Lower leg skin (tissue), 4 donors: Measurements from ENCODE around the gene HEMK1. TPM values are rescaled to one million over a fixed set of nuclear protein-coding genes. Genes with fewer than 3 reads are reported as not detected.

Experiments
- DNase-seq, 2 donors: peaks; one replicate each; pipeline ENCODE4 v3.0.0-alpha.2; 2019; ENCODE audit warnings: low spot score in 2 of 2
- H3K4me3 ChIP-seq: fragments of 200-600 bp; sonication (generic); 2 replicates; pipeline ENCODE4 v1.5.1; 2017; ENCODE audit warnings: mild to moderate bottlenecking, low read depth; ENCODE audit not compliant: poor library complexity, severe bottlenecking
- POLR2A ChIP-seq, 2 donors: fragments of 450-650 bp; IDR thresholded peaks; one replicate each; pipeline ENCODE4 v1.6.1; 2016 to 2017; ENCODE audit warnings: antibody characterized with exemption in 2 of 2, mild to moderate bottlenecking in 1 of 2, moderate library complexity in 1 of 2
- WGBS, 2 donors: methylation state at CpG; one replicate each; pipeline ENCODE4 v1.1.5; 2018; 5-methylcytosine and 5-hydroxymethylcytosine counted together
- intact Hi-C: fragments of 100-400 bp; cut with DNase I; formaldehyde crosslinking; loops from one replicate; pipeline ENCODE4 v1.15.0; 2023; ENCODE audit warnings: low total_unique reads
- total RNA-seq, 4 donors: library from RNA; depleted of rRNA; stranded (reverse); fragments of >200 nt; gene quantifications; one replicate each; pipeline ENCODE4 v1.1.0, GENCODE V29; 2016
- TF ChIP-seq, protein P1 (sequence below), 3 donors: fragments of 450-650 bp; IDR thresholded peaks; one replicate each; pipeline ENCODE4 v1.5.1; 2016; ENCODE audit warnings: antibody characterized with exemption in 3 of 3, mild to moderate bottlenecking in 3 of 3, moderate library complexity in 2 of 3

Gene HEMK1
- total RNA-seq, 4 donors from 2014 or later, result 2.9 to 8.1 (median 4.8) TPM

DNA sequence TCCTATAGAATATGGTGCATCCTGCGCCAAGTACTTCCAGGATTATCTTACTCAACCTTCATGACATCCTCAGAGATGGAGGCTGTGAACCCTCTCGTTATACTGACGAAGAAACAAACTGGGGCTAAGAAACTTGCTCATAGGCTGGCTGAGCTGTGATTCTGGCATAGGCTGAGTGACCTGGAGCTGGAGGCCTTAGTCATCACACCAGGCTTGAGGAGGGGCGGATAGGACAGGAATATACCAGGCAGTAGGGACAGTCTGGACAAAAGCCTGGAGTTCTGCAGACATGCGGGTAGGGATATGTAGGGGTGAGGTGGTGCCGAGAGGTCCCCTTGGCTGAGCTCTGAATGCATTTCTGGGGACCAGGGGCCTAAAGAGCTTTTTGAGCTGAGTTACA lies 18.1 kb downstream of the HEMK1 start:
- DNase-seq, result no peak
- 70 to 79% methylated on average over 6 of the region's 6 CpGs for WGBS, 2 donors
- H3K4me3 ChIP-seq, result no peak overlapping the region
- intact Hi-C loops, result no loop called here
- TF ChIP-seq, protein P1, sequence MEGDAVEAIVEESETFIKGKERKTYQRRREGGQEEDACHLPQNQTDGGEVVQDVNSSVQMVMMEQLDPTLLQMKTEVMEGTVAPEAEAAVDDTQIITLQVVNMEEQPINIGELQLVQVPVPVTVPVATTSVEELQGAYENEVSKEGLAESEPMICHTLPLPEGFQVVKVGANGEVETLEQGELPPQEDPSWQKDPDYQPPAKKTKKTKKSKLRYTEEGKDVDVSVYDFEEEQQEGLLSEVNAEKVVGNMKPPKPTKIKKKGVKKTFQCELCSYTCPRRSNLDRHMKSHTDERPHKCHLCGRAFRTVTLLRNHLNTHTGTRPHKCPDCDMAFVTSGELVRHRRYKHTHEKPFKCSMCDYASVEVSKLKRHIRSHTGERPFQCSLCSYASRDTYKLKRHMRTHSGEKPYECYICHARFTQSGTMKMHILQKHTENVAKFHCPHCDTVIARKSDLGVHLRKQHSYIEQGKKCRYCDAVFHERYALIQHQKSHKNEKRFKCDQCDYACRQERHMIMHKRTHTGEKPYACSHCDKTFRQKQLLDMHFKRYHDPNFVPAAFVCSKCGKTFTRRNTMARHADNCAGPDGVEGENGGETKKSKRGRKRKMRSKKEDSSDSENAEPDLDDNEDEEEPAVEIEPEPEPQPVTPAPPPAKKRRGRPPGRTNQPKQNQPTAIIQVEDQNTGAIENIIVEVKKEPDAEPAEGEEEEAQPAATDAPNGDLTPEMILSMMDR (IDR thresholded peaks at IDR 0.05), result no peak
- no peak for TF ChIP-seq POLR2A (IDR thresholded peaks at IDR 0.05)

DNA sequence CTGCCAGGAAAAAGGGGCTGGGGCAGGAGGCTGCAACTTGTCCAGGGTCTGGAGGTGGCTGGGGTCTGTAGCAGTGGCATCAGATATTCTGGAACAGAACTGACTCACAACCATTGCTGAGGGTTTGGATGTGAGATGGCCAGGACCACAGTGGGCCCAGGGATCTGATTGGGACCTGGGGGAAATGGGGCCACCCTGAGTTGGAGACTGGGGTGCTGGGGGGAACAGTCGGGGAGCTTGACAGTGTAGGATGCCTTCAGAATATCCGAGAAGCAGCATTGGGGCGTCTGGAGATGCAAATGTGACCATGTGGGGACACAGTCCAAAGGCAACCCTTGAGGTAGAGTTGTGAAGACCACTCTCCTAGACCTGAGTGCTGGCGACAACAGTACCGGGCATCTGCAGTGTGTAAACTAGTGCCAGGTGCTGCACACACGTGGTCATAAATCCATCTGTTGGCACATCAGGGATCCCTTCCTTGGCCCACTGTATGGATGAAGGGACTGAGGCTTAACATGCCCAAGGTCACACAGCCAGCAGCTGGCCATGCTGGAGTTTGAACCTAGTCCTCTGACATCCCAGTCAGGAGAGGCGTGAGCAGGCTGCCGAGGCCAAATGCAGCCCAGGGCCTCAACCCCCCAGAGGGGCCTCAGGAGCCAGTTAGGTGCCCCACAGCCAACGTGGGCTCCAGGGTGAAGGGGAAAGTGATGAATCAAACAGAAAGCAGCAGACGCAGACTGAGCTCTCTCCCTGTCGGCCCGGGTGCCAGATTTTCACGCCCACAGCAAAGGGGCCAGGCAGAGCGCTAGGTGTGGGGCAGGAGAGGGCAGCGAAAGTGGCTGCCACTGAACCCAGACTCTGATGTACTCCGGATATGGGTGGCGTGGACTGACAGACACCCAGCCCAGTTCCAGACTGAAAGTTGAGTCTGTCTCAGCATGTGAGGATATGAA lies 18.8 kb downstream of the HEMK1 start:
- DNase-seq, result no peak
- H3K4me3 ChIP-seq, result no peak overlapping the region
- intact Hi-C loops, result no loop called here
- TF ChIP-seq, protein P1 (IDR thresholded peaks at IDR 0.05), result no peak
- no peak for TF ChIP-seq POLR2A (IDR thresholded peaks at IDR 0.05)
- 42 to 49% methylated on average over 17 of the region's 17 CpGs for WGBS, 2 donors

DNA sequence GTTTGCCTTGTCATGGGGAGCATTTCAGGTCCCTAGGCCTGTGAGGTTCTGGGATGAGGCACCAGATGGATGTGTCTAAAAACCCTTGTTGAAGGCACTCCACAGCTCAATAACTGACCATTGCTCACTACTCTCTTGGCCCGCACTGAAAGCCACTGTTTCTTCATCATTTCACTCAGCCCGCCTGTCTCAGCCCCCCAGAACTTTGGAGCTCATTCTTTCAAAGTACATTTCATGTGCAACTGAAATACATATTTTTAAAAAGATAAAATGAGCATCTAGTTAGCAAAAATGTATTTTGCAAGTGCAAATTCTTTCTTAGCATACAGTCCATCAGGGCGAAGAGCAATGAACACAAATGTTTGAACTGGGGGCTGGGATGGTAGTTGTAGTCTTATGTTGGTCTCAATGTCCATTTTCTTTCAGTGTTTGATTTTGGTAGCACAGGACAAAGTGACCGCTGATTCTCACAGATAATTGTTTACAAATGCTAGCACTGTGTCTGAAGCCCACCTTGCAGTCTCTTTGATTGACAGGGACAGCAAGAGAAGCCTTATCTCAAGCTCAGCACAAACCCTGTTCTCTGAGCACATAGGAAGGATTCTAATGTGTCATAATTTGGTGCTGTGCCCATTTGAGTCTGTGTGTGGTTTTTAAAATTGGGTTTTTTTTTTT lies 19.6 kb downstream of the HEMK1 start:
- no peak for DNase-seq
- 89 to 91% methylated on average over 4 of the region's 4 CpGs for WGBS, 2 donors
- H3K4me3 ChIP-seq, result no peak overlapping the region
- intact Hi-C loops, result no loop called here
- no peak for TF ChIP-seq POLR2A (IDR thresholded peaks at IDR 0.05)
- TF ChIP-seq, protein P1 (IDR thresholded peaks at IDR 0.05), result no peak

DNA sequence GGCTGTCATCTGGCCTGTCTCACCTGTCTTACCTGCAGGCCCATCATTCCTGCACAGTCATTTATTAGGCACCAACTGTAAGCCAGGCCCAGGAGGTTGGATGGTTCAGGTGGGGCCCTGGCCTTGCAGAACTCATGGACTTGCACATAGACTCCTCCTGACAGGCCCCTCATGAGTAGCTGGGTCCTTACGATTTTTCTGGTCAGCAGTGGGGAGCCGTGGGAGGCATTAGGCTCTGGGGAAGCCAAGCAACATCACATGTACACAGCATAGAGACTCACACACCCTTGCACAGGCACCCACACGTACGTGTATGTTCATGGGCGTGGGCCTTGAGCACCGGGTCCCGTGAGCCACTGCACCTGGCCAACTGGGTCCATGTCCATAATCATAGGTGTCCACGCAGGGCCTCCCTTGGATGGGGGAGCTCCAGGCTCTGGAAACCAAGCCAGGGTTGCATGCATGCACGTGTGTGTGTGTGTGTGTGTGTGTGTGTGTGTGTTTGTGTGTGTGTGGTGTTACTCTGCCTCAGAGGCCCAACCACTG lies 21.9 kb downstream of the HEMK1 start:
- intact Hi-C loops, result no loop called here
- WGBS, 2 donors, result 42 to 60% methylated on average over 6 to 9 of the region's 9 CpGs
- H3K4me3 ChIP-seq, result no peak overlapping the region
- TF ChIP-seq, protein P1 (IDR thresholded peaks at IDR 0.05), result no peak
- TF ChIP-seq POLR2A (IDR thresholded peaks at IDR 0.05), result no peak
- DNase-seq, result no peak

DNA sequence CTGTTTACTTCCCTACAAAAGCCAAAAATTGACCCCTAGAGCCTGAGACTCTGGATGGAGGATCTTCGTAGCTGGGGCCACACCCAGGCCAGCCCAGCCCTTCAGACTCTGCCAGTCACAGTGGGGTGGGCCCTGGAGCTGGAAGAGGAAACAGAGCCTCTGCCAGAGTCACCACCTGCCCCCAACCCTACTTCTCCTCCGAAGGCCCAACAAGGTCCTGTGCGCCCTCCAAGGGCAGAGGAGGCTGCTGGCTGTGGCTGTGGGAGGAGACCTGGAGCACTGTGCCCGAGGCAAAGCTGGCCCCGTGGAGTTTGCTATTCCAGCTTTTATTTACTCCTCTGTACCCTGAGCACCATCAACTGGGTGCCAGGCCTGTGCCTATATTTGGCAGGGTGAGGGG lies 23.2 kb downstream of the HEMK1 start:
- intact Hi-C loops, result no loop called here
- no peak for TF ChIP-seq POLR2A (IDR thresholded peaks at IDR 0.05)
- TF ChIP-seq, protein P1 (IDR thresholded peaks at IDR 0.05), result no peak
- no peak for DNase-seq
- 19 to 24% methylated on average over 5 of the region's 5 CpGs for WGBS, 2 donors
- H3K4me3 ChIP-seq, result no peak overlapping the region
